ENCODE measurements around the gene KLHL22.

DNA sequence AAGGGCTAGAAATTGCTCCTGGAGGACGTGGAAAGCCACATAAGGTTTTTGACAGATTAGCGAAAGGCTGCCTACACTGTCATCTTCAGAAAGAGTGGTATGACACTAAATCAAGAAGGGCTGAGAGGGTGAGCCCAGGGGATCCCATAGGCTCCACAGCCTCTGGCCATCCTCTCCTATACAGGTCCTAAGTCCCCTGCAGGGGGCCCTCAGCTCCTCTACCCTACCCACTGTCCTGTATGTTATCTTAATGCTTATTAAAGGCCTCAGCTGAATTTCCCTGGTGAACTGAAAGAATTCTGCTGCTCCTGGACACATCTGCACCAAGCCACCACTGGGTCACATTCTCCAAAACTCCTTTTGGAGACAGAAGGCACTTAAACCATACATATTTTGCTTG is 7.9 kb downstream of the KLHL22 start:
- no peak for TF ChIP-seq RAD21 (IDR thresholded peaks at IDR 0.05; ENCODE audit: low read depth)
- no peak for TF ChIP-seq TAF1 (IDR thresholded peaks at IDR 0.05; ENCODE audit: low read depth)
- TF ChIP-seq EP300 (IDR thresholded peaks at IDR 0.05; ENCODE audit: borderline replicate concordance) = no peak
- TF ChIP-seq, protein P1, sequence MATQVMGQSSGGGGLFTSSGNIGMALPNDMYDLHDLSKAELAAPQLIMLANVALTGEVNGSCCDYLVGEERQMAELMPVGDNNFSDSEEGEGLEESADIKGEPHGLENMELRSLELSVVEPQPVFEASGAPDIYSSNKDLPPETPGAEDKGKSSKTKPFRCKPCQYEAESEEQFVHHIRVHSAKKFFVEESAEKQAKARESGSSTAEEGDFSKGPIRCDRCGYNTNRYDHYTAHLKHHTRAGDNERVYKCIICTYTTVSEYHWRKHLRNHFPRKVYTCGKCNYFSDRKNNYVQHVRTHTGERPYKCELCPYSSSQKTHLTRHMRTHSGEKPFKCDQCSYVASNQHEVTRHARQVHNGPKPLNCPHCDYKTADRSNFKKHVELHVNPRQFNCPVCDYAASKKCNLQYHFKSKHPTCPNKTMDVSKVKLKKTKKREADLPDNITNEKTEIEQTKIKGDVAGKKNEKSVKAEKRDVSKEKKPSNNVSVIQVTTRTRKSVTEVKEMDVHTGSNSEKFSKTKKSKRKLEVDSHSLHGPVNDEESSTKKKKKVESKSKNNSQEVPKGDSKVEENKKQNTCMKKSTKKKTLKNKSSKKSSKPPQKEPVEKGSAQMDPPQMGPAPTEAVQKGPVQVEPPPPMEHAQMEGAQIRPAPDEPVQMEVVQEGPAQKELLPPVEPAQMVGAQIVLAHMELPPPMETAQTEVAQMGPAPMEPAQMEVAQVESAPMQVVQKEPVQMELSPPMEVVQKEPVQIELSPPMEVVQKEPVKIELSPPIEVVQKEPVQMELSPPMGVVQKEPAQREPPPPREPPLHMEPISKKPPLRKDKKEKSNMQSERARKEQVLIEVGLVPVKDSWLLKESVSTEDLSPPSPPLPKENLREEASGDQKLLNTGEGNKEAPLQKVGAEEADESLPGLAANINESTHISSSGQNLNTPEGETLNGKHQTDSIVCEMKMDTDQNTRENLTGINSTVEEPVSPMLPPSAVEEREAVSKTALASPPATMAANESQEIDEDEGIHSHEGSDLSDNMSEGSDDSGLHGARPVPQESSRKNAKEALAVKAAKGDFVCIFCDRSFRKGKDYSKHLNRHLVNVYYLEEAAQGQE (IDR thresholded peaks at IDR 0.05; ENCODE audit: low read depth) = no peak
- TF ChIP-seq EGR1 (IDR thresholded peaks at IDR 0.05) = no peak
- TF ChIP-seq, protein P2, sequence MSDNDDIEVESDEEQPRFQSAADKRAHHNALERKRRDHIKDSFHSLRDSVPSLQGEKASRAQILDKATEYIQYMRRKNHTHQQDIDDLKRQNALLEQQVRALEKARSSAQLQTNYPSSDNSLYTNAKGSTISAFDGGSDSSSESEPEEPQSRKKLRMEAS (IDR thresholded peaks at IDR 0.05) = no peak
- TF ChIP-seq YY1 (IDR thresholded peaks at IDR 0.05; ENCODE audit: low read depth) = no peak
- TF ChIP-seq TEAD4 (IDR thresholded peaks at IDR 0.05) = no peak
- TF ChIP-seq, protein P3, sequence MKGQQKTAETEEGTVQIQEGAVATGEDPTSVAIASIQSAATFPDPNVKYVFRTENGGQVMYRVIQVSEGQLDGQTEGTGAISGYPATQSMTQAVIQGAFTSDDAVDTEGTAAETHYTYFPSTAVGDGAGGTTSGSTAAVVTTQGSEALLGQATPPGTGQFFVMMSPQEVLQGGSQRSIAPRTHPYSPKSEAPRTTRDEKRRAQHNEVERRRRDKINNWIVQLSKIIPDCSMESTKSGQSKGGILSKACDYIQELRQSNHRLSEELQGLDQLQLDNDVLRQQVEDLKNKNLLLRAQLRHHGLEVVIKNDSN (IDR thresholded peaks at IDR 0.05) = no peak
- no peak for TF ChIP-seq TCF12 (IDR thresholded peaks at IDR 0.05; ENCODE audit: low read depth)
- no peak for TF ChIP-seq FOXM1 (IDR thresholded peaks at IDR 0.05; ENCODE audit: borderline replicate concordance, low read depth)
- TF ChIP-seq CREB1 (IDR thresholded peaks at IDR 0.05; ENCODE audit: low read depth) = no peak
